Right atrium auricular region (tissue), 2 donors: ENCODE results near the gene ANKMY2. TPM values are rescaled to one million over a fixed set of nuclear protein-coding genes. Genes with fewer than 3 reads are reported as not detected.

ENCODE experiments used
- DNase-seq: peaks from one replicate; pipeline ENCODE4 v3.0.0-alpha.2; 2019; ENCODE audit warnings: low spot score
- H3K27ac ChIP-seq, 2 donors: fragments of 200-600 bp; sonication (generic); 1 replicate in 1 of 2; 2 replicates in 1 of 2; pipeline ENCODE4 v1.5.1; 2016 to 2019
- H3K27me3 ChIP-seq, 2 donors: fragments of 200-600 bp; sonication (generic); one replicate each; pipeline versions ENCODE4 v1.5.1 to v1.6.0; 2017 to 2019
- H3K36me3 ChIP-seq: fragments of 200-600 bp; sonication (generic); one replicate; pipeline ENCODE4 v1.5.1; 2016
- H3K4me1 ChIP-seq, 2 donors: fragments of 200-600 bp; sonication (generic); one replicate each; pipeline versions ENCODE4 v1.5.1 to v1.6.0; 2017 to 2019
- H3K4me3 ChIP-seq, 2 donors: fragments of 200-600 bp; sonication (generic); 1 replicate in 1 of 2; 2 replicates in 1 of 2; pipeline ENCODE4 v1.5.1; 2017 to 2019; ENCODE audit warnings: mild to moderate bottlenecking in 1 of 2, moderate library complexity in 1 of 2
- H3K9me3 ChIP-seq, 2 donors: fragments of 200-600 bp; sonication (generic); one replicate each; pipeline ENCODE4 v1.5.1; 2019
- total RNA-seq, 2 donors: library from RNA; depleted of rRNA; stranded (reverse); fragments of >200 nt; gene quantifications; one replicate each; pipeline ENCODE4 v1.1.0, GENCODE V29; 2016
- TF ChIP-seq, protein P1 (sequence below), 2 donors: fragments of 200-600 bp; sonication (generic); IDR thresholded peaks; one replicate each; pipeline ENCODE4 v1.5.1; 2019; ENCODE audit warnings: antibody characterized with exemption in 2 of 2

Gene ANKMY2
- total RNA-seq, 2 donors from 2014 or later: 20.8 to 33.7 TPM

DNA sequence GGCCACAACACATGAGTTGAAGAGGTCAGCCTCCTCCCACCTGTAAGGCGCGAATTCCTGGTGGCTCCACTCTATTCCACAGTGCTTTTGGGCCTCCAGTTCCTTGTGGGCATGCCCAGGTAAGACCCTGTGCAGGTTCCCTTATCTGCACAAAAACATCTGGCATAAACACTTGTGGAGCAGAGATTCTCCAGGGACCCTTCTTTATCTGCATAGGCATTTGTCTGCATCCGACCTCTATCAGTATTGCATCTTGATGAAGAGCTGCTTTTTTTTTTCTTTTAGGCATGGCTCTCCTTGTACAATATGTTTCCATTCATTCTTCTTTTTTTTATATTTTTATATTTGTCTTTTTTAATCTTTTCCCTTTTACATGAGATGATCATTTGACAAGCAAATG, 58.4 kb downstream of the ANKMY2 start:
- TF ChIP-seq, protein P1, sequence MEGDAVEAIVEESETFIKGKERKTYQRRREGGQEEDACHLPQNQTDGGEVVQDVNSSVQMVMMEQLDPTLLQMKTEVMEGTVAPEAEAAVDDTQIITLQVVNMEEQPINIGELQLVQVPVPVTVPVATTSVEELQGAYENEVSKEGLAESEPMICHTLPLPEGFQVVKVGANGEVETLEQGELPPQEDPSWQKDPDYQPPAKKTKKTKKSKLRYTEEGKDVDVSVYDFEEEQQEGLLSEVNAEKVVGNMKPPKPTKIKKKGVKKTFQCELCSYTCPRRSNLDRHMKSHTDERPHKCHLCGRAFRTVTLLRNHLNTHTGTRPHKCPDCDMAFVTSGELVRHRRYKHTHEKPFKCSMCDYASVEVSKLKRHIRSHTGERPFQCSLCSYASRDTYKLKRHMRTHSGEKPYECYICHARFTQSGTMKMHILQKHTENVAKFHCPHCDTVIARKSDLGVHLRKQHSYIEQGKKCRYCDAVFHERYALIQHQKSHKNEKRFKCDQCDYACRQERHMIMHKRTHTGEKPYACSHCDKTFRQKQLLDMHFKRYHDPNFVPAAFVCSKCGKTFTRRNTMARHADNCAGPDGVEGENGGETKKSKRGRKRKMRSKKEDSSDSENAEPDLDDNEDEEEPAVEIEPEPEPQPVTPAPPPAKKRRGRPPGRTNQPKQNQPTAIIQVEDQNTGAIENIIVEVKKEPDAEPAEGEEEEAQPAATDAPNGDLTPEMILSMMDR (IDR thresholded peaks at IDR 0.05): no peak
- DNase-seq: no peak
- Histone ChIP-seq H3K27me3 (no peaks in the 10 kb centered on the region), H3K27ac (no peak overlapping the region), H3K36me3 (no peaks in the 10 kb centered on the region), H3K4me1 (peaks cover 0 to 2% of the 10 kb centered on the region in 2 donors), H3K9me3 (no peaks in the 10 kb centered on the region), H3K4me3 (no peak overlapping the region)

- no peaks in the 10 kb centered on the region for H3K36me3 ChIP-seq
- no peaks in the 10 kb centered on the region for H3K27me3 ChIP-seq
- H3K9me3 ChIP-seq: no peaks in the 10 kb centered on the region
- TF ChIP-seq, protein P1 (IDR thresholded peaks at IDR 0.05): no peak
- H3K4me1 ChIP-seq: peaks cover 0 to 5% of the 10 kb centered on the region in 2 donors
- H3K4me3 ChIP-seq: peak overlapping the region in 1 of 2 donors; percentile 34
- no peak overlapping the region for H3K27ac ChIP-seq
- no peak for DNase-seq
Observed at GRCh38 chr7:16586081-16586874, 59.3 kb downstream of the ANKMY2 start.

DNA sequence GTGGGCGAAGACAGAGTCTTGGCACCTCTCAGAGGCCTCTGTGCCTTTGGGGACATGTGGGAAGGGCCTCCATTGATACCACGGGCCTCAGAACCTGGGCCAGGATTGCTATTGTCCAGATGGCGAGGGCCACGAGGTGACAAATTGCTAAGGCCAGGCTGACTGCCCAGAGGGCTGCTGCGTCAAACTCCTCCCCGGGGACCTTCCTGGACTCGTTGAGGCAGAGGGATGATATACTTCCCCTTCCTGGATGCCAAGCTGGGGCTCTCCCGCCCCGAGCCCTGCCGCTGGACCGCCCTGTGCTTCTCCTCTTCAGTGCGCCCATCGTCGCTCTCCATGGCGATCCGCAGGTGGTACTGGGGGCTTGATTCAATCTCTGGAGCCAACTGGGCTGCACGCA, 60.0 kb downstream of the ANKMY2 start:
- no peaks in the 10 kb centered on the region for H3K27me3 ChIP-seq
- no peak for DNase-seq
- H3K4me1 ChIP-seq: peaks cover 0 to 5% of the 10 kb centered on the region in 2 donors
- H3K9me3 ChIP-seq: no peaks in the 10 kb centered on the region
- no peaks in the 10 kb centered on the region for H3K36me3 ChIP-seq
- TF ChIP-seq, protein P1 (IDR thresholded peaks at IDR 0.05): no peak
- no peak overlapping the region for H3K4me3 ChIP-seq
- no peak overlapping the region for H3K27ac ChIP-seq

GRCh38 chr7:16583834-16584233, 61.7 kb downstream of the ANKMY2 start:
- TF ChIP-seq, protein P1 (IDR thresholded peaks at IDR 0.05): no peak
- no peaks in the 10 kb centered on the region for H3K36me3 ChIP-seq
- H3K27ac ChIP-seq: no peak overlapping the region
- no peak overlapping the region for H3K4me3 ChIP-seq
- peaks cover 0 to 5% of the 10 kb centered on the region in 2 donors for H3K4me1 ChIP-seq
- H3K9me3 ChIP-seq: no peaks in the 10 kb centered on the region
- H3K27me3 ChIP-seq: no peaks in the 10 kb centered on the region
- no peak for DNase-seq

- Histone ChIP-seq H3K9me3 (no peaks in the 10 kb centered on the region), H3K27ac (no peak overlapping the region), H3K4me1 (peaks cover 0 to 5% of the 10 kb centered on the region in 2 donors), H3K4me3 (no peak overlapping the region), H3K36me3 (no peaks in the 10 kb centered on the region), H3K27me3 (no peaks in the 10 kb centered on the region)
- TF ChIP-seq, protein P1 (IDR thresholded peaks at IDR 0.05): no peak
- no peak for DNase-seq
Observed at GRCh38 chr7:16581286-16581685, 64.3 kb downstream of the ANKMY2 start.
